Psoas muscle (tissue), 8 donors: ENCODE results near the gene DLX5. TPM values are rescaled to one million over a fixed set of nuclear protein-coding genes. Genes with fewer than 3 reads are reported as not detected.

Source experiments
- ATAC-seq, 4 donors: fragments of 200-7000 bp; cut with Tn5 transposase; one replicate each; pipeline ENCODE4 v1.9.1; 2020; ENCODE audit warnings: moderate library complexity in 3 of 4, mild to moderate bottlenecking in 2 of 4
- DNase-seq, 2 donors: peaks; one replicate each; pipeline ENCODE4 v3.0.0-alpha.2; 2020
- H3K27ac ChIP-seq: fragments of 200-600 bp; one replicate; pipeline ENCODE4 v1.8.0; 2022
- H3K27me3 ChIP-seq, 3 donors: fragments of 200-600 bp in 1 of 3; one replicate each; pipeline versions ENCODE4 v1.6.1 to v1.8.0; 2013 to 2022; ENCODE audit warnings: low read length in 2 of 3, mild to moderate bottlenecking in 2 of 3, moderate library complexity in 1 of 3; ENCODE audit not compliant: insufficient read depth in 3 of 3
- H3K36me3 ChIP-seq, 2 donors: fragments of 200-600 bp in 1 of 2; one replicate each; pipeline versions ENCODE4 v1.6.1 to v1.8.0; 2013 to 2022; ENCODE audit warnings: low read depth in 1 of 2, mild to moderate bottlenecking in 1 of 2, moderate library complexity in 1 of 2; ENCODE audit not compliant: insufficient read depth in 1 of 2
- H3K4me1 ChIP-seq: fragments of 200-600 bp; one replicate; pipeline ENCODE4 v1.8.0; 2022
- H3K4me3 ChIP-seq: fragments of 200-600 bp; one replicate; pipeline ENCODE4 v1.8.0; 2022; ENCODE audit warnings: mild to moderate bottlenecking
- H3K9me3 ChIP-seq: fragments of 200-600 bp; one replicate; pipeline ENCODE4 v1.8.0; 2022
- CTCF ChIP-seq: fragments of 200-600 bp; IDR thresholded peaks from one replicate; pipeline ENCODE4 v1.8.0; 2022; ENCODE audit warnings: antibody characterized with exemption
- WGBS, 3 donors: extraction: QIAGEN DNeasy Blood & Tissue Kit; methylation state at CpG; one replicate each; pipeline versions ENCODE4 v1.1.6 to v1.1.7; 2013; 5-methylcytosine and 5-hydroxymethylcytosine counted together
- intact Hi-C, 2 donors: fragments of 100-400 bp; cut with DNase I; formaldehyde crosslinking; loops; one replicate each; pipeline versions ENCODE4 v1.11.0 to v1.14.2; 2022
- polyA plus RNA-seq, 3 donors: library from polyadenylated mRNA; stranded (reverse); fragments of 200-250 nt; gene quantifications; one replicate each; pipeline ENCODE4 v1.2.3, GENCODE V29; 2013
- total RNA-seq, 4 donors: library from RNA; stranded (reverse); fragmentation: NEBNext Ultra II Directional in 2 of 4; extraction: Animal tissue kit (Norgen Biotek cat#: 25700) in 2 of 4; gene quantifications; one replicate each; pipeline versions ENCODE4 v1.2.1 to v1.2.4, GENCODE V29; 2021 to 2023
- donor health status: healthy with polysubstance abuse.
- donor health status: DM: no; HTN: no; CAD: no; lungs with moderate emphysema.
- donor health status: Bipolar disorder and iron deficiency.
- donor health status: healthy.
- donor health status: DM: yes; HTN: yes; CAD: no.
- donor health status: DM: no; HTN: no; CAD: no.
- donor health status: DM: no; HTN: no; CAD: no.
- donor health status: DM: yes; HTN: yes; CAD: no.

DLX5 gene
- total and polyA plus RNA-seq, 7 donors, result not detected

DNA sequence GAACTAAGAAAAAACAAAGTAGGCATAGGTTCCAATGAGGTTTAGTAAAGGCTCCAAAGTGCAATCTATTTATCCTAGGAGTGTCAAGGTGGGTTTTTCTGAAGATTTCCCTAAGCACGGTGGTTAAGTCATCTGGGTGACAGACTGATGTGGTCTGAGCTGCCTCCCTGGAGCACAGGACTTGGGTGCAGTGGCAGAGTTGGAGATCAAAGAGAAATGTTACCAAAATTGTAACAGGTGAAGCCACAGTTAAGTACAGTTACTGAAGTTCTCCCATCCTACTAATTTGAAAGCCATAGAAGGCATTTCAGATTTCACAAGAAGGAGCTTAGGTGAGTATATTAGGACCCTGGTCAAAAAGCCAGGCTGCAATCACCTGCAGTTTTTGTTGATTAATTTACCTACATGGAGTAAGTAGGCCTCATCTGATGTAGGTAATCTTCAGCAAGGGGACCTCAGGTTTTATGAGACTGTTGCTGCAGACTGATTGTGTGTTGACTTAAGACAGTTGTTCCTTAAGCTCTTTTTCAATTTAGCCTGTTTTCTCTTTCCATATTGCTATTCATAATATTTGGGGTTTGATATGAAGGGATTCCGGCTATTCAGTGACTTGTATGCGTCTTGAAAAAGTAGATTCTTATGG, 16.2 kb downstream of the DLX5 start:
- 90 to 93% (median 92%) methylated on average over 3 of the region's 3 CpGs for WGBS, 3 donors
- ATAC-seq (no peak), DNase-seq (no peak)
- H3K4me1 ChIP-seq, result peaks cover 11% of the 10 kb centered on the region
- no peak for TF ChIP-seq CTCF
- no peak overlapping the region for H3K27ac ChIP-seq
- no peak overlapping the region for H3K4me3 ChIP-seq
- no peaks in the 10 kb centered on the region for H3K9me3 ChIP-seq
- H3K36me3 ChIP-seq, result no peaks in the 10 kb centered on the region
- intact Hi-C loops, result no loop called here
- peaks cover 22 to 99% (median 35%) of the 10 kb centered on the region in 3 donors for H3K27me3 ChIP-seq

DNA sequence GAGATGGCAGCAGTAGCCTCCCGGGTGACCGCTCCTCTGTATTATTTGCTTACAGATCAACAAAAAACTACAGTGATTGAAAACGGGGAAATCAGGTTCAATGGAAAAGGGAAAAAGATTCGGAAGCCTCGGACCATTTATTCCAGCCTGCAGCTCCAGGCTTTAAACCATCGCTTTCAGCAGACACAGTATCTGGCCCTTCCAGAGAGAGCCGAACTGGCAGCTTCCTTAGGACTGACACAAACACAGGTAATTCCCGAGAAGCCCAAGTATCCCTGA, 17.1 kb downstream of the DLX5 start:
- DNase-seq, result no peak
- no peaks in the 10 kb centered on the region for H3K36me3 ChIP-seq
- H3K4me3 ChIP-seq, result no peak overlapping the region
- ATAC-seq, result no peak
- TF ChIP-seq CTCF, result no peak
- H3K9me3 ChIP-seq, result no peaks in the 10 kb centered on the region
- intact Hi-C loops, result no loop called here
- peaks cover 11% of the 10 kb centered on the region for H3K4me1 ChIP-seq
- WGBS, 3 donors, result 45 to 63% (median 56%) methylated on average over 8 of the region's 8 CpGs
- H3K27me3 ChIP-seq, result peaks cover 13 to 99% (median 39%) of the 10 kb centered on the region in 3 donors
- H3K27ac ChIP-seq, result no peak overlapping the region

DNA sequence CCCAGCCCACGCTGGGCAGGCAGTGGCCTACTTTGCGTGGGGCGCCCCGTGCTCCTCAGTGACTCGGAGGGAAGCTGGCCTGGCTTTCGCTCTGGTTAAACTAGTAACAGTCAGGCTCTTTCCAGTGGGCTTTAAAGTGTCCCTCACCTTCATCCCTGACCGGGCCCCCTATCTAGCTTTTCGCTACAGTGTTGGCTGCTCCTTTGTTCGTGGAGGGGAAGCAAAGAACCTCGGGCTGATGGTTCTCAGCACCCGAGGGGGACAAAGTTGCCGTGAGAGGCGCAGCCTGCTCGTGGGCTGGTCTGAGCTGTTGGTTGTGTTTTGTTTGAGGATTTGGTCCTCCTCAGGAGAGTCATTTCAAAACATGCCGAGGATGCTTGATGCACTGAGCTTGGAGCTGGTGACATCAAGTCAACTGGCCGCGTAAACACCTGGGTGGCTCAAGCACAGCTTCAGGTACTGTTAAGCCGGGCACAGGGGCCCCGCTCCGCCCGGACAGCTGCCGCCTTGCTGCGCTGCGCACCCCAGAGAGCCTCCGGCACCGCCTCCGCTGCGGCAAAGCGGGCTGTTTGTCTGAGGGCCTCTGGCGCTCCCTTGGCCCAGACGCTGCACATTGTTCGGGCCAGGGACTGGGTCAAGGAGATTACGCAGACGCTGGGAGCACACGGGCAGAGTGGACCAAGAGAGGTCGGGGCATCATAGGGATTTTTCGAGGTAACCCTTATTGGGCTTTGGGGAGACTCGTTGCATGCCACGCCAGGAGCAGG, 17.6 kb downstream of the DLX5 start:
- no peak for ATAC-seq
- 10 to 21% (median 16%) methylated on average over 39 of the region's 39 CpGs for WGBS, 3 donors
- H3K27me3 ChIP-seq, result peaks cover 11 to 99% (median 43%) of the 10 kb centered on the region in 3 donors
- no peak for DNase-seq
- peak overlapping the region; percentile 55 for H3K4me3 ChIP-seq
- H3K27ac ChIP-seq, result no peak overlapping the region
- no peak for TF ChIP-seq CTCF
- no peaks in the 10 kb centered on the region for H3K36me3 ChIP-seq
- H3K9me3 ChIP-seq, result no peaks in the 10 kb centered on the region
- peaks cover 11% of the 10 kb centered on the region for H3K4me1 ChIP-seq
- intact Hi-C loops, result no loop called here

- TF ChIP-seq CTCF, result no peak
- Histone ChIP-seq H3K9me3 (no peaks in the 10 kb centered on the region), H3K27me3 (peaks cover 4 to 99% (median 47%) of the 10 kb centered on the region in 3 donors), H3K27ac (no peak overlapping the region), H3K4me3 (peak overlapping the region; percentile 55), H3K36me3 (no peaks in the 10 kb centered on the region), H3K4me1 (peaks cover 11% of the 10 kb centered on the region)
- intact Hi-C loops, result no loop called here
- ATAC-seq (peak; percentile 47 to 82 (median 56)), DNase-seq (no peak)
- WGBS, 3 donors, result 1 to 2% (median 1%) methylated on average over 44 to 83 of the region's 83 CpGs
These were observed 18.4 kb downstream of the DLX5 start for GRCh38 chr7:97006055-97006815.
